Measurements from ENCODE around the gene LRP1B. TPM values are rescaled to one million over a fixed set of nuclear protein-coding genes. Genes with fewer than 3 reads are reported as not detected.

LRP1B gene
- total RNA-seq, 2 donors from 2014 or later, result 0.52 to 3.0 TPM

DNA sequence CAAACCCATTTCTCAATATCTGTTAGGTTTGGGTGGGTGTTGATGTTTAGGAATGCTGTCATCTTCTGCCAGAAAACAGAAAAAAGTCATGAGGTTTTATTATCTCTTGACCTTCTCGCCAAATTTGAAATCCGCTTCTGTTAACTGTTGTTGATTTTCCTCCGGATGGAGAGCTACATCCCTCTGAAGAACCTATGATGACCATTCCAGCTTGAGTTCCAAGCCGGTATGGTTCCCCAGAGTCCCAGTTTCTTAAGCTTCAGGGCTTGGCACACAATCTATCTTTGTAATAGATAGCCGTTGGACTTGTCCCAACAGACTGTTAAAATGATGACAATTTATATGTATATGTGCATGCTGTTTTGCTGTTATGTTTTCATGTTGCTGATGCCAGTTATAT, 1201.0 kb downstream of the LRP1B start:
- DNase-seq, result no peak
- Histone ChIP-seq H3K27me3 (no peaks in the 10 kb centered on the region), H3K4me3 (no peak overlapping the region), H3K4me1 (no peaks in the 10 kb centered on the region), H3K36me3 (replicated peaks in 1 of 2; ENCODE audit: insufficient read depth in 1 of 2, low read depth in 2 of 2) (no peaks in the 10 kb centered on the region), H3K27ac (no peak overlapping the region), H3K9me3 (no peaks in the 10 kb centered on the region)
- ATAC-seq, result no peak
- 53% methylated on average over 5 of the region's 5 CpGs for WGBS, 2 donors
- intact Hi-C loops (cut with DNase I), result no loop called here
- TF ChIP-seq, protein P1, sequence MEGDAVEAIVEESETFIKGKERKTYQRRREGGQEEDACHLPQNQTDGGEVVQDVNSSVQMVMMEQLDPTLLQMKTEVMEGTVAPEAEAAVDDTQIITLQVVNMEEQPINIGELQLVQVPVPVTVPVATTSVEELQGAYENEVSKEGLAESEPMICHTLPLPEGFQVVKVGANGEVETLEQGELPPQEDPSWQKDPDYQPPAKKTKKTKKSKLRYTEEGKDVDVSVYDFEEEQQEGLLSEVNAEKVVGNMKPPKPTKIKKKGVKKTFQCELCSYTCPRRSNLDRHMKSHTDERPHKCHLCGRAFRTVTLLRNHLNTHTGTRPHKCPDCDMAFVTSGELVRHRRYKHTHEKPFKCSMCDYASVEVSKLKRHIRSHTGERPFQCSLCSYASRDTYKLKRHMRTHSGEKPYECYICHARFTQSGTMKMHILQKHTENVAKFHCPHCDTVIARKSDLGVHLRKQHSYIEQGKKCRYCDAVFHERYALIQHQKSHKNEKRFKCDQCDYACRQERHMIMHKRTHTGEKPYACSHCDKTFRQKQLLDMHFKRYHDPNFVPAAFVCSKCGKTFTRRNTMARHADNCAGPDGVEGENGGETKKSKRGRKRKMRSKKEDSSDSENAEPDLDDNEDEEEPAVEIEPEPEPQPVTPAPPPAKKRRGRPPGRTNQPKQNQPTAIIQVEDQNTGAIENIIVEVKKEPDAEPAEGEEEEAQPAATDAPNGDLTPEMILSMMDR (IDR thresholded peaks at IDR 0.05), result no peak
- TF ChIP-seq POLR2A (IDR thresholded peaks at IDR 0.05), result no peak

GRCh38 chr2:140918426-140918825, 1212.4 kb downstream of the LRP1B start:
- no peaks in the 10 kb centered on the region for H3K27me3 ChIP-seq
- H3K4me3 ChIP-seq, result no peak overlapping the region
- H3K9me3 ChIP-seq, result no peaks in the 10 kb centered on the region
- TF ChIP-seq, protein P1 (IDR thresholded peaks at IDR 0.05), result no peak
- TF ChIP-seq POLR2A (IDR thresholded peaks at IDR 0.05), result no peak
- no peaks in the 10 kb centered on the region for H3K4me1 ChIP-seq
- no peak overlapping the region for H3K27ac ChIP-seq
- no peak for ATAC-seq
- intact Hi-C loops (cut with DNase I), result no loop called here
- 72 to 74% methylated on average over 3 of the region's 3 CpGs for WGBS, 2 donors
- no peak for DNase-seq
- no peaks in the 10 kb centered on the region for H3K36me3 ChIP-seq (replicated peaks in 1 of 2; ENCODE audit: insufficient read depth in 1 of 2, low read depth in 2 of 2)

DNA sequence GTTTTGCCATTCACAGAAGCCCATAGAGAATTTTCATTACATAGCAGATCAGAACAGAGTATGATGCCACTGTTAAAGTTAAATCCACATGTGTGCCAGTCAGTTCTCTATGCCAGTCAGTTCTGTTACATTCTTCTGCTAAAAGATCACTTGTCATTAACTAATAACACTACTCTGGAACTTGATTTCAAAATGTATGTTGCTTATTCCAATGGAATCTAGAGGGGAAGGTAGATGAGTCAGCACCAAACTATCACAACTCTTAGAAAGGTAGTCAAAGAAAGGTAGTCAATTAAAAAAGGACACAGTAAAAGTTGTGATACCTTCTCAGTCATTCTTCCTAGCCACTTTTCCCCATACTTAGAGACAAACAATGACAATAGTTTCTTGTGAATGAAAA, 1214.4 kb downstream of the LRP1B start:
- H3K4me1 ChIP-seq, result no peaks in the 10 kb centered on the region
- no peaks in the 10 kb centered on the region for H3K9me3 ChIP-seq
- ATAC-seq, result no peak
- H3K36me3 ChIP-seq (replicated peaks in 1 of 2; ENCODE audit: insufficient read depth in 1 of 2, low read depth in 2 of 2), result no peaks in the 10 kb centered on the region
- no peak overlapping the region for H3K4me3 ChIP-seq
- intact Hi-C loops (cut with DNase I), result no loop called here
- TF ChIP-seq, protein P1 (IDR thresholded peaks at IDR 0.05), result no peak
- TF ChIP-seq POLR2A (IDR thresholded peaks at IDR 0.05), result no peak
- no peak overlapping the region for H3K27ac ChIP-seq
- H3K27me3 ChIP-seq, result no peaks in the 10 kb centered on the region
- DNase-seq, result no peak

GRCh38 chr2:140910683-140911082, 1220.1 kb downstream of the LRP1B start:
- no peak overlapping the region for H3K4me3 ChIP-seq
- H3K27ac ChIP-seq, result no peak overlapping the region
- H3K27me3 ChIP-seq, result no peaks in the 10 kb centered on the region
- no peaks in the 10 kb centered on the region for H3K9me3 ChIP-seq
- DNase-seq (no peak), ATAC-seq (no peak)
- no peaks in the 10 kb centered on the region for H3K4me1 ChIP-seq
- no peaks in the 10 kb centered on the region for H3K36me3 ChIP-seq (replicated peaks in 1 of 2; ENCODE audit: insufficient read depth in 1 of 2, low read depth in 2 of 2)
- intact Hi-C loops (cut with DNase I), result no loop called here
- TF ChIP-seq POLR2A (IDR thresholded peaks at IDR 0.05), result no peak

DNA sequence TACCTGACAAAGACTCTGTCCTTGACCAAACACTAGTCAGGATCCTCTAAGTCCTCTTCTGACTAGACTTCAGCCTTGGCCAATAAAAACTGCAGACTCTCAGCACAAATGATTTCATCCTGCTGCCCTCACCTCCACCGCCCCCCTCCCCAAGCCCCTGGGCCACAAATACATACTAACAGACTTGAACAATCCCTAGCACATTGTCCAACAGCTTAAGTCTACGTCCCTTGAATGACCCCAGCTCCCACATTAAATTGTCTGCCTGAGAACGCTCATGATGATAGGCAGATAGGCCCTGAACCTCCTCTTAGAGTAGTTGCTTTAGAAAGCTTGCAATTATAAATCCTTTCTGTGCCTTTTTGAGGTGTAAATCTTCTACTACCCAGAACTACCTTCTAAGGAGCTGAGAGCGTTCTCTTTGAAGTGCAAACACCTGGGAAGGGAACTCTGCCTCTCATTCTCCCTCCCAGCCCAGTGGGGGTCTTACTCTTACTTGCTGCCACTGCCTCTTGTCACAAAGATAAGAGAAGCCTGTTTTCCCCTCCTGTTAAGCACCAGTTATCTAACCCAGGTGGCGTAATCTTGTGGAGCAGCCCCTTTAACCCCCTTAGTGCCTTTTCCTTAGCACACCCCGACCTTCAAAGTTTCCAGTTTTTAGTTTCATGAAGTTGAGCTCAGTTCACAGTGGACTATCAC, 1225.6 kb downstream of the LRP1B start:
- Histone ChIP-seq H3K9me3 (no peaks in the 10 kb centered on the region), H3K4me3 (no peak overlapping the region), H3K36me3 (replicated peaks in 1 of 2; ENCODE audit: insufficient read depth in 1 of 2, low read depth in 2 of 2) (no peaks in the 10 kb centered on the region), H3K27ac (no peak overlapping the region), H3K4me1 (no peaks in the 10 kb centered on the region), H3K27me3 (no peaks in the 10 kb centered on the region)
- intact Hi-C loops (cut with DNase I), result no loop called here
- TF ChIP-seq POLR2A (IDR thresholded peaks at IDR 0.05), result no peak
- TF ChIP-seq, protein P1 (IDR thresholded peaks at IDR 0.05), result no peak
- 38 to 46% methylated on average over 6 of the region's 6 CpGs for WGBS, 2 donors
- DNase-seq (no peak), ATAC-seq (no peak)
